Keratinocyte (primary cell): ENCODE data around the gene BLACAT1.

Experiments
- CTCF ChIP-seq, 3 experiments: IDR thresholded peaks in 1 of 3; conservative IDR thresholded peaks in 1 of 3; optimal IDR thresholded peaks in 1 of 3; 2 replicates in 2 of 3; 3 replicates in 1 of 3; pipeline versions ENCODE3 to v1.5.1; 2011; ENCODE audit warnings: low read length in 3 of 3, mild to moderate bottlenecking in 3 of 3, moderate library complexity in 2 of 3, control low read depth in 1 of 3, inconsistent platforms in 1 of 3; ENCODE audit not compliant: insufficient read depth in 2 of 3; ENCODE audit errors: extremely low read depth in 1 of 3
- EZH2 ChIP-seq: IDR thresholded peaks from one replicate; pipeline ENCODE4 v1.6.1; 2012; ENCODE audit warnings: inconsistent platforms, mild to moderate bottlenecking, low read length, moderate library complexity

DNA sequence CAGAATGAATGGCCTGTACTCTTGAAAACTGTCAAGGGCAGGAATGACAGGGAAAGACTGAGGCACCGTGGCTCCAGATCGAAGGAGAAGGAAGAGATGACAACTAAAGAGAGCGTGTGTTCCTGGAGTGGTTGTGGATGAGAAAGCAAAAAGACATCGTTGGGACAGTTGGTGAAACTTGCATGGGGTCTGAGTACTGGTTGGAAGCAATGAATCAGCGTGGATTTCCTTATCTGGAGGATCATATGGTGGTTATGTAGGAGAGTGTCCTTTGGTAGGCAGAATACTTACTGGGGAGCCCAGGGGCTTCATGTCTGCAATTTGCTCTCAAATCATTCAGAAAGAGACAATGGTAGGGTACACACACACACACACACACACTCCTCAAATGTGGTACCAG, 47.9 kb downstream of the BLACAT1 start:
- TF ChIP-seq EZH2 (no peak), CTCF (optimal IDR thresholded peaks at IDR 0.05 in 1 of 3, IDR thresholded peaks at IDR 0.05 in 1 of 3, conservative IDR thresholded peaks at IDR 0.05 in 1 of 3; ENCODE audit: extremely low read depth in 1 of 3, insufficient read depth in 2 of 3, low read length in 3 of 3) (no peak)
